H1 (cell line): ENCODE measurements around the gene CIT. TPM values are rescaled to one million over a fixed set of nuclear protein-coding genes. Genes with fewer than 3 reads are reported as not detected.

Experiments used
- ATF2 ChIP-seq: IDR thresholded peaks from 2 replicates; pipeline ENCODE4 v1.6.1; 2012; ENCODE audit warnings: low read length, inconsistent platforms
- E2F6 ChIP-seq: IDR thresholded peaks from 2 replicates; pipeline ENCODE4 v1.6.1; 2012; ENCODE audit warnings: inconsistent platforms
- EZH2 ChIP-seq: fragments of 200-600 bp; sonication (generic); IDR thresholded peaks from 2 replicates; pipeline ENCODE4 v1.7.1; 2012; ENCODE audit warnings: low read depth, mild to moderate bottlenecking, moderate library complexity, low read length, inconsistent platforms; ENCODE audit not compliant: severe bottlenecking
- GABPA ChIP-seq: IDR thresholded peaks from 2 replicates; pipeline ENCODE4 v1.6.1; 2011; ENCODE audit warnings: mild to moderate bottlenecking, low read length, moderate library complexity, borderline replicate concordance; ENCODE audit not compliant: insufficient read depth
- HDAC6 ChIP-seq: IDR thresholded peaks from one replicate; pipeline ENCODE4 v1.7.1; 2012; ENCODE audit warnings: low read depth, mild to moderate bottlenecking, inconsistent platforms, low read length, moderate library complexity
- SIRT6 ChIP-seq: IDR thresholded peaks from one replicate; pipeline ENCODE4 v1.7.1; 2012; ENCODE audit warnings: low read length, inconsistent platforms
- SRF ChIP-seq: IDR thresholded peaks from 2 replicates; pipeline ENCODE4 v1.6.1; 2011; ENCODE audit warnings: mild to moderate bottlenecking, low read depth, low read length, moderate library complexity
- polyA plus RNA-seq, 7 experiments: library from polyadenylated mRNA; depleted of rRNA in 3 of 7; stranded (reverse) in 5 of 7; unstranded in 2 of 7; fragments of >200 nt in 5 of 7; fragments of 200-250 nt in 2 of 7; gene quantifications; 1 replicate in 5 of 7; 2 replicates in 1 of 7; 4 replicates in 1 of 7; pipeline versions ENCODE4 v1.2.1 to v1.2.3, GENCODE V29; 2011 to 2013; ENCODE audit warnings: missing spikeins in 2 of 7, mixed read lengths in 2 of 7
- total RNA-seq: library from RNA; stranded (reverse); fragmentation: NEBNext Ultra II Directional; extraction: Animal tissue kit (Norgen Biotek cat#: 25700); gene quantifications from 2 replicates; pipeline ENCODE4 v1.2.1, GENCODE V29; 2021

Gene CIT
- total and polyA plus RNA-seq, 2 of the 8 experiments (the other 6 are each of a cell fraction or from before 2014, with no cell fraction given), result 17.1 to 60.9 TPM

- TF ChIP-seq ATF2 (no peak), EZH2 (no peak), SIRT6 (no peak), SRF (no peak), GABPA (no peak), HDAC6 (no peak), E2F6 (no peak)
These were observed 193.7 kb downstream of the CIT start (continued) for GRCh38 chr12:119683413-119683812.
